Caco-2 (cell line): ENCODE data around the gene HOXB6. TPM values are rescaled to one million over a fixed set of nuclear protein-coding genes. Genes with fewer than 3 reads are reported as not detected.

Source experiments
- BruUV-seq: library from RNA; stranded (reverse); fragments of 400-500 nt; replicated peaks from 2 replicates; lab custom pipeline; 2021; lab: Mats Ljungman, UMichigan
- CTCF ChIA-PET: fragments of 300-600 bp; sonication (Branson Sonifier 250); formaldehyde crosslinking; loops from one replicate; lab custom pipeline; 2022; ENCODE audit warnings: antibody characterized with exemption; lab: Charles Lee
- POLR2A ChIA-PET: fragments of 300-600 bp; sonication (Branson Sonifier 250); formaldehyde crosslinking; loops from one replicate; lab custom pipeline; 2022; ENCODE audit warnings: antibody characterized with exemption; lab: Charles Lee
- DNase-seq, 2 experiments: peaks; one replicate each; pipeline versions ENCODE4 v3.0.0 to v3.0.0-alpha.2; 2020 to 2022
- H3K27me3 ChIP-seq: replicated peaks from 2 replicates; pipeline ENCODE4 v1.6.0; 2011; ENCODE audit warnings: low read length; ENCODE audit not compliant: control insufficient read depth, insufficient read depth
- H3K36me3 ChIP-seq: 2 replicates; pipeline ENCODE4 v1.5.1; 2011; ENCODE audit warnings: low read length; ENCODE audit not compliant: control insufficient read depth, insufficient read depth
- H3K4me1 ChIP-seq: fragments of 250-450 bp; sonication (Bioruptor Pico); 2 replicates; pipeline ENCODE4 v1.5.1; 2020; ENCODE audit warnings: mild to moderate bottlenecking
- H3K4me3 ChIP-seq: 2 replicates; pipeline ENCODE4 v1.5.1; 2011; ENCODE audit warnings: low read depth, mild to moderate bottlenecking, control low read depth, low read length
- H3K9me3 ChIP-seq: fragments of 250-450 bp; sonication (Bioruptor Pico); 2 replicates; pipeline ENCODE4 v1.5.1; 2020; ENCODE audit warnings: mild to moderate bottlenecking, moderate library complexity
- H3K27ac Mint-ChIP-seq: one replicate; pipeline ENCODE4 v1.8.0; 2022; ENCODE audit warnings: mixed read lengths; ENCODE audit not compliant: unreplicated experiment
- H3K27me3 Mint-ChIP-seq: one replicate; pipeline ENCODE4 v1.8.0; 2022; ENCODE audit warnings: mixed read lengths; ENCODE audit not compliant: insufficient read depth, unreplicated experiment
- H3K36me3 Mint-ChIP-seq: one replicate; pipeline ENCODE4 v1.8.0; 2022; ENCODE audit warnings: mild to moderate bottlenecking, mixed read lengths; ENCODE audit not compliant: insufficient read depth, unreplicated experiment
- H3K4me1 Mint-ChIP-seq: one replicate; pipeline ENCODE4 v1.8.0; 2022; ENCODE audit warnings: low read depth, mixed read lengths; ENCODE audit not compliant: unreplicated experiment
- H3K4me3 Mint-ChIP-seq: one replicate; pipeline ENCODE4 v1.8.0; 2022; ENCODE audit warnings: mild to moderate bottlenecking, moderate library complexity, mixed read lengths; ENCODE audit not compliant: unreplicated experiment
- H3K9me3 Mint-ChIP-seq: one replicate; pipeline ENCODE4 v1.8.0; 2022; ENCODE audit warnings: mixed read lengths; ENCODE audit not compliant: unreplicated experiment
- intact Hi-C: fragments of 100-400 bp; cut with micrococcal nuclease; formaldehyde crosslinking; loops from one replicate; pipeline ENCODE4 v1.10.0; 2022; ENCODE audit not compliant: unreplicated experiment
- total RNA-seq: library from RNA; stranded (reverse); gene quantifications from 2 replicates; pipeline ENCODE4 v1.2.3, GENCODE V29; 2022
- TF ChIP-seq, protein P1 (sequence below), 2 experiments: fragments of 200-600 bp in 1 of 2; IDR thresholded peaks; 1 replicate in 1 of 2; 2 replicates in 1 of 2; pipeline versions ENCODE4 v1.5.1 to v1.8.0; 2011 to 2022; ENCODE audit warnings: antibody characterized with exemption in 1 of 2, control low read depth in 1 of 2, inconsistent platforms in 1 of 2, low read depth in 1 of 2, low read length in 1 of 2, mild to moderate bottlenecking in 1 of 2, moderate library complexity in 1 of 2; ENCODE audit not compliant: insufficient read depth in 1 of 2, severe bottlenecking in 1 of 2, unreplicated experiment in 1 of 2

HOXB6 gene
- total RNA-seq, 1 experiment from 2014 or later = 1.9 TPM

DNA sequence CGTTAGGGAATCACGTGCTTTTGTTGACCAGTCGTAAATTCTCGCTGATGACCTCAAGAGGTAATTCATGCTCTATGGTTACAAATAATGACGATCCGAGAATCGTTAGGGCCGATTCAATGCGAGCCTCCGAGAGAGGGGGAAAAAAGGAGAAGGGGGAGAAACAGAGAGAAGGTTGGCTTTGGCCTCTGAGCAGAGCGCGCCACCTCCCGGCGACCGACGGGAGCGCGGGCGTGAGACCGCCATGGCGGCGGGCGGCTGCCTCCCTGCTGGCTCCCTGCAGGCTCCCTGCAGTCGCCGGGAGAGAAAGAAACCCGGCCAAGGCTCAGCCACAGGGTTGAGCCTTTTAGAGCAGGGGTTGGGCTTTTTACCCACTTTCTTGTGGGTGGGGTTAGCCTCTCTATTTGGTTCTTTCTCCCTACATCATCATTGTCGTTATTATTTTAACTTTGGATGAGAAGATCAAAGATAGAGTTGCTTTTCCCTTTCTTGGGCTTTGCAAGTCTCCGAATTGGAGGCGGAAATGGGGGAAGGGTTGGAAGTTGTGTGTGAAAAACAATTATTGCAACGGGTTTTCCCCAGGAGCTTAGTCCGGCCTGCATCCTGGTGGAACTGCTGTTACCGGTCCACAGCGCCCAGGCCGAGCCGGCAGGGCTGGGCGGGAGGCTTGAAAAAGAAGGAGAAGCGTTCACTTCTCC, 10.8 kb downstream of the HOXB6 start:
- POLR2A ChIA-PET = no interaction called here
- Mint-ChIP-seq H3K4me1 (peaks cover 12% of the 10 kb centered on the region), H3K4me3 (no peak overlapping the region), H3K36me3 (no peaks in the 10 kb centered on the region), H3K9me3 (no peaks in the 10 kb centered on the region), H3K27ac (no peak overlapping the region), H3K27me3 (peaks cover 19% of the 10 kb centered on the region)
- Histone ChIP-seq H3K36me3 (no peaks in the 10 kb centered on the region), H3K4me1 (peaks cover 23% of the 10 kb centered on the region), H3K9me3 (no peaks in the 10 kb centered on the region), H3K4me3 (no peak overlapping the region), H3K27me3 (peaks cover 4% of the 10 kb centered on the region)
- TF ChIP-seq, protein P1, sequence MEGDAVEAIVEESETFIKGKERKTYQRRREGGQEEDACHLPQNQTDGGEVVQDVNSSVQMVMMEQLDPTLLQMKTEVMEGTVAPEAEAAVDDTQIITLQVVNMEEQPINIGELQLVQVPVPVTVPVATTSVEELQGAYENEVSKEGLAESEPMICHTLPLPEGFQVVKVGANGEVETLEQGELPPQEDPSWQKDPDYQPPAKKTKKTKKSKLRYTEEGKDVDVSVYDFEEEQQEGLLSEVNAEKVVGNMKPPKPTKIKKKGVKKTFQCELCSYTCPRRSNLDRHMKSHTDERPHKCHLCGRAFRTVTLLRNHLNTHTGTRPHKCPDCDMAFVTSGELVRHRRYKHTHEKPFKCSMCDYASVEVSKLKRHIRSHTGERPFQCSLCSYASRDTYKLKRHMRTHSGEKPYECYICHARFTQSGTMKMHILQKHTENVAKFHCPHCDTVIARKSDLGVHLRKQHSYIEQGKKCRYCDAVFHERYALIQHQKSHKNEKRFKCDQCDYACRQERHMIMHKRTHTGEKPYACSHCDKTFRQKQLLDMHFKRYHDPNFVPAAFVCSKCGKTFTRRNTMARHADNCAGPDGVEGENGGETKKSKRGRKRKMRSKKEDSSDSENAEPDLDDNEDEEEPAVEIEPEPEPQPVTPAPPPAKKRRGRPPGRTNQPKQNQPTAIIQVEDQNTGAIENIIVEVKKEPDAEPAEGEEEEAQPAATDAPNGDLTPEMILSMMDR (IDR thresholded peaks at IDR 0.05; ENCODE audit: insufficient read depth in 1 of 2, low read depth in 1 of 2, low read length in 1 of 2, severe bottlenecking in 1 of 2, unreplicated experiment in 1 of 2) = peak; percentile 32 to 62
- CTCF ChIA-PET = interaction anchor here (1.0 to 1.8 kb wide), 2 partner anchors 19 to 258 kb away, joined by 3 to 5 read pairs; no protein-coding TSS in a partner anchor
- intact Hi-C loops = no loop called here
- no TSS peak for BruUV-seq
- peak in 1 of 2 experiments; percentile 62 for DNase-seq

DNA sequence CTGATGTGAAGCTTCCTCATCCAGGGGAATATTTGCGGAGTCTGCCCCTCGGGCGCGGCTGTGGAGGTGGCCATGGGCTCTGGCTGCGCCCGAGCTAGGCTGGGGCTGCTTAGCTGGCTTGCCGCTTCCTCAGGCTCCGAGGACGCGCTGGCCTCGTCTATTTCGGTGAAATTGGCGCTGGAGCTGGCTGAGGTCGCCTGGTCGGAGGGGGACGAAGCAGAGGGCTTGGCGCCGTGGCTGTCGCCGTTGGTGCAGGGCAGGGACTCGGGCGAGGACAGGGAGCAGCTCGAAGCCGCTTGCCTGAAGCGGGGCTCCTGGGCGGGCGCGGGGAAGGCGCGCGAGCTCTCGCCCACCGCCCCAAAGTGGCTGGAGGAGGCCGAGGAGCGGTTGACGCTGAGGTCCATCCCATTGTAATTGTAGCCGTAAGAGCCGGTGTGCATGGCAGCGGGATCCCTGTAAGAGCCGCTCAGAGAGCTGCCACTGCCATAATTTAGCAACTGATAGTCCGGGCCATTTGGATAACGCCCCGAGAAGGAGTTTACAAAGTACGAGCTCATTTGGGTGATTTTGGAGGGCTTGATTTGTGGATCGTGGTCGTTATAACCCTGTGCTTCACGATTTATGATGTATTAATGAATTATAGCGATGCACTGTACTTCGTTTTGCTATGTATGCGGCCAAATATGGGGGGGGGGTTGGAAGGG, 11.5 kb downstream of the HOXB6 start, which contains the start of gene HOXB5:
TSS of gene HOXB5 (minus strand) at position 654 of the 704 bp plus-strand sequence. CDS start at position 557, 97 bp downstream.
- H3K4me1 ChIP-seq = peaks cover 16% of the 10 kb centered on the region
- no peak within 1 kb of the TSS for H3K27ac Mint-ChIP-seq
- no peak within 1 kb of the TSS for H3K4me3 ChIP-seq
- H3K36me3 Mint-ChIP-seq = no peaks in the 10 kb centered on the region
- no peak within 1 kb of the TSS for H3K4me3 Mint-ChIP-seq
- H3K36me3 ChIP-seq = no peaks in the 10 kb centered on the region
- peaks cover 21% of the 10 kb centered on the region for H3K27me3 Mint-ChIP-seq
- H3K9me3 ChIP-seq = no peaks in the 10 kb centered on the region
- TF ChIP-seq, protein P1 (IDR thresholded peaks at IDR 0.05; ENCODE audit: insufficient read depth in 1 of 2, low read depth in 1 of 2, low read length in 1 of 2, severe bottlenecking in 1 of 2, unreplicated experiment in 1 of 2) = no peak
- intact Hi-C loops = no loop called here
- peaks cover 7% of the 10 kb centered on the region for H3K4me1 Mint-ChIP-seq
- POLR2A ChIA-PET = no interaction called here
- no peaks in the 10 kb centered on the region for H3K9me3 Mint-ChIP-seq
- peaks cover 5% of the 10 kb centered on the region for H3K27me3 ChIP-seq
- no peak for DNase-seq
- BruUV-seq = no TSS peak
- CTCF ChIA-PET = interaction anchor here (0.6 to 1.8 kb wide), 8 partner anchors 8 to 286 kb away, joined by 3 to 5 read pairs (median 3); no protein-coding TSS in a partner anchor

DNA sequence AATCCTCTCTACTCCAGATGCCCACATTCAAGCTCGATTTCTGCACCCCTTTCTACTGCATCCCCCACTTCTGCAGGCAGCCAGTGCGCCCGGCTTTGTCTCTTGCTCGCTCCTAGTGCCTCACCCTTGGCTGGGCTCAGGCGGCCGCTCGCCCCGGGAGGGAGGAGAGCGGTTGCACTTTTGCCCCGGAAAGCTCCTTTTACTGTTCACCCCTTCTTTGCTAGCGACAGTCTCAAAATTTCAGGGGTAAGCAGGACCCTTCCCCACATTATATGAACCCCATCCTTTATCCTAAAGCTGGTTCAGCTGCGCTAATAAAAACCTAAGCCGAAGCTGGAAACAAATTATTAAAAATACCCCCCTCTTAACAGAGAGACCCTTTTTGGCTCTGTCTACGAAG, 12.2 kb downstream of the HOXB6 start:
- Mint-ChIP-seq H3K27ac (no peak overlapping the region), H3K36me3 (no peaks in the 10 kb centered on the region), H3K4me3 (no peak overlapping the region), H3K27me3 (peaks cover 18% of the 10 kb centered on the region), H3K4me1 (peaks cover under 1% of the 10 kb centered on the region), H3K9me3 (no peaks in the 10 kb centered on the region)
- POLR2A ChIA-PET = no interaction called here
- intact Hi-C loops = no loop called here
- H3K9me3 ChIP-seq = no peaks in the 10 kb centered on the region
- H3K4me1 ChIP-seq = peaks cover 16% of the 10 kb centered on the region
- H3K4me3 ChIP-seq = no peak overlapping the region
- peaks cover 7% of the 10 kb centered on the region for H3K27me3 ChIP-seq
- no TSS peak for BruUV-seq
- CTCF ChIA-PET = interaction anchor here (0.6 to 1.8 kb wide), 9 partner anchors 9 to 286 kb away, joined by 3 to 5 read pairs (median 3); no protein-coding TSS in a partner anchor
- TF ChIP-seq, protein P1 (IDR thresholded peaks at IDR 0.05; ENCODE audit: insufficient read depth in 1 of 2, low read depth in 1 of 2, low read length in 1 of 2, severe bottlenecking in 1 of 2, unreplicated experiment in 1 of 2) = no peak
- H3K36me3 ChIP-seq = no peaks in the 10 kb centered on the region
- DNase-seq = no peak
